ENCODE results near the gene LTBP1. TPM values are rescaled to one million over a fixed set of nuclear protein-coding genes. Genes with fewer than 3 reads are reported as not detected.

Gene LTBP1
- total RNA-seq, 2 experiments from 2014 or later: 0.18 TPM; not detected in 1

- ChIA-PET POLR2A (no interaction called here), CTCF (no interaction called here)
- no peak for TF ChIP-seq CTCF (IDR thresholded peaks at IDR 0.05)
- Mint-ChIP-seq H3K27ac (no peak overlapping the region), H3K36me3 (ENCODE audit: low read depth) (no peaks in the 10 kb centered on the region), H3K4me1 (ENCODE audit: low read depth) (no peaks in the 10 kb centered on the region), H3K4me3 (no peak overlapping the region), H3K27me3 (peaks cover 26% of the 10 kb centered on the region), H3K9me3 (peaks cover 1% of the 10 kb centered on the region)
- intact Hi-C loops (cut with micrococcal nuclease): no loop called here
- DNase-seq: no peak
- no peak for ATAC-seq
Observed at GRCh38 chr2:33021542-33022227, 74.9 kb downstream of the LTBP1 start.

DNA sequence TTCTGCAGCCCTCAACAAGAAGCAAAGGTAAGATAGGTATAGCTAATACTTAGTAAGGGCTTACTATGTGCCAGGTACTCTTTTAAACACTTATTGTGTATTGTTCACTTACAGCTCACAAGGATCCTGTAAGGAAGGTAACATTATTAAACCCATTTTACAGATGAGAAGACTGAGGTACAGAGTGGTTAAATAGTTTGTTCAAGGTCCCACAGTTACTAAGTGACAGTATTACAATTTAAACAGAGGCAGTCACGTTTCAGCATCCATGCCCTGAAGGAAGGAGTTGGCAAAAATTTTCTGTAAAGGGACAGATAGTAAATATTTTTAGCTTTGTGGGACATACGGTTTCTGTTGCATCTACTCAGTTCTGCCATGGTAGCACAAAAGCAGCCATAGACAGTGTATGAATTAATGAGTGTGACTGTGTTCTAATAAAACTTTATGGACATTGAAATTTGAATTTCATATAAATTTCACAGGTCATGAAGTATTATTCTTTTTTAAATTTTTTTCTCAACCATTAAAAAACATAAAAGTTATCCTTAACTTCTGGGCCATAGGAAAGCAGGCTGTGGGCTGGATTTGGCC, 75.7 kb downstream of the LTBP1 start:
- peaks cover 1% of the 10 kb centered on the region for H3K9me3 Mint-ChIP-seq
- DNase-seq (no peak), ATAC-seq (no peak)
- peaks cover 26% of the 10 kb centered on the region for H3K27me3 Mint-ChIP-seq
- CTCF ChIA-PET: no interaction called here
- POLR2A ChIA-PET: no interaction called here
- H3K36me3 Mint-ChIP-seq (ENCODE audit: low read depth): no peaks in the 10 kb centered on the region
- no peaks in the 10 kb centered on the region for H3K4me1 Mint-ChIP-seq (ENCODE audit: low read depth)
- intact Hi-C loops (cut with micrococcal nuclease): no loop called here
- H3K4me3 Mint-ChIP-seq: no peak overlapping the region
- TF ChIP-seq CTCF (IDR thresholded peaks at IDR 0.05): no peak
- H3K27ac Mint-ChIP-seq: no peak overlapping the region

DNA sequence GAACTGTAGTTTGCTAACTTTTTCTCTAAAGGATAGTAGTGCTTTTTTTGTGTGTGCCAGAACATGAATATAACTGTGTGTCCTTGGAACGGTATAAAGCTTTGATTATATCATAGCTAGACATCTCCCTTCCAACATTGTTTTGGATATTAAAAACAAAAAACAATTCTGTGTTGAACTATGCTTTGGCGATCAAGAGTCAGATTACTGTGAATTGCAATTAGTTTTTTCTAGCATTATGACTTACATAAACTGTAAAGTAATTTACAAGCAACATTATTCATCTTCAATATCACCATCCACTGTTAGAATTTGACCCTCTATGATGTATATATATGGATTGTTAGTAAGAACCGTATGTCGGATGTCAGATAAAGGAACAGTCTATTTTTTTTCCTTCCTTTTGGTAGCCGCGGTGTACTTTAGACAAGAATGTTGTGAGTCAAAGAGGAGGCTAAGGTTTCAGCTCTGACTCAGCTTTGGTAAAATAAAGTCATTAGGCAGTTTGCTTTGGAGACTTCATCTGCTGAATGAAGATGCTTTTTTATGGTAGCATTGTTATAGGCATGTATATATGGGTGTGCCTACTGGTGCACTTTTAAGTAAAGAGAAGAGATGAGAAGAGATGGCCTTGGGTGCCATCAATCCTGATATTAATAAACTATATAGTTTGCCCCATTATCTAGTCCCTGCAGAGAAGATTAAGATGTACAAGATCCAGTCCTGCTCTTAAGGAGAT, 76.4 kb downstream of the LTBP1 start:
- Mint-ChIP-seq H3K4me1 (ENCODE audit: low read depth) (no peaks in the 10 kb centered on the region), H3K27me3 (peaks cover 28% of the 10 kb centered on the region), H3K4me3 (no peak overlapping the region), H3K36me3 (ENCODE audit: low read depth) (no peaks in the 10 kb centered on the region), H3K9me3 (peaks cover 1% of the 10 kb centered on the region), H3K27ac (no peak overlapping the region)
- ChIA-PET POLR2A (no interaction called here), CTCF (interaction anchor here (0.9 kb wide), 1 partner anchor 11 kb away, joined by 4 read pairs; no protein-coding TSS in a partner anchor)
- DNase-seq (no peak), ATAC-seq (no peak)
- intact Hi-C loops (cut with micrococcal nuclease): no loop called here
- TF ChIP-seq CTCF (IDR thresholded peaks at IDR 0.05): no peak

GRCh38 chr2:33023728-33024500, 77.2 kb downstream of the LTBP1 start:
- H3K27me3 Mint-ChIP-seq: peaks cover 28% of the 10 kb centered on the region
- DNase-seq: no peak
- no peaks in the 10 kb centered on the region for H3K36me3 Mint-ChIP-seq (ENCODE audit: low read depth)
- H3K27ac Mint-ChIP-seq: no peak overlapping the region
- peaks cover 1% of the 10 kb centered on the region for H3K9me3 Mint-ChIP-seq
- no peak overlapping the region for H3K4me3 Mint-ChIP-seq
- CTCF ChIA-PET: interaction anchor here (0.9 kb wide), 1 partner anchor 10 kb away, joined by 4 read pairs; no protein-coding TSS in a partner anchor
- no peak for ATAC-seq
- H3K4me1 Mint-ChIP-seq (ENCODE audit: low read depth): no peaks in the 10 kb centered on the region
- POLR2A ChIA-PET: no interaction called here
- TF ChIP-seq CTCF (IDR thresholded peaks at IDR 0.05): no peak
- intact Hi-C loops (cut with micrococcal nuclease): no loop called here
